Measurements from ENCODE around the gene TTC33.
"Not testable (repeated sequence)": the region's sequence is repeated elsewhere in the genome, so short reads cannot be mapped to it uniquely, and the experiment has no call there.

The TTC33 gene

DNA sequence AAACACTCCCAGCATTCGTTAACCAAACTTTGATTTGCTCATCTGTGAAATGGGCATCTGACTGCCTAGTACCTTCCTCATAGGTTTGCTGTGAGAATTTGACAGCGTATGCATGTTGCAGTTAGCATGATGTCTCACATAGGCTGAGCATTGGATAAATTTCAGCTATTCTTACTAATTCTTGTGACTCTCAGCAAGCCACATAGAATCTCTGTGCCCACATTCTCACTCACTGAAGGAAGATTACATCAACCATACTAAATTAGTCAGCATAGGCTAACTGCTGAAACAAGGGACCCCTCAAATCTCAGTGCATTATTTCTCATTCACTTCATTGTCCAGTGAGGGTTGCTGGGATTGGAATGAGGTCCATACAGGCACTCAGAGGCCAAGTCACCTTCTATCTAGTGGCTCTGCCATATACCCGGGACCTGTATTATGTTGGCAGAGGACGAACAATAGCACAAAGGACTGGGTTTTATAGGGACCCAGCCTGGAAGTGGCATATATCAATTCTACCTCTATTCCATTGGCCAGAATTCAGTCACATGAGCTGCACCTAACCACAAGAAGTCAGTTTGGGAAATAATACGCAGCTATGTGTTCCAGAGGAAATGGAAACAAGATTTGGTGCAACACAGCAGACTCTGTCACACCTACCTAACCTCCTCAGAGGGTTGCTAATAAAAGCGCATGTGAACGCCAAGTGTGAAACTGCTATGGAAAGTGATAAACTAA lies 80.2 kb downstream of the TTC33 start:
- Histone ChIP-seq H3K4me3 (ENCODE audit: low read depth, low read length) (no peak overlapping the region), H3K27me3 (ENCODE audit: control insufficient read depth, insufficient read depth, low read length) (peaks cover 18% of the 10 kb centered on the region), H3K4me1 (ENCODE audit: control insufficient read depth, insufficient read depth, low read length) (no peaks in the 10 kb centered on the region), H3K9ac (ENCODE audit: low read depth, low read length) (no peak overlapping the region), H3K36me3 (ENCODE audit: control insufficient read depth, insufficient read depth, low read length) (no peaks in the 10 kb centered on the region), H3K9me3 (ENCODE audit: control insufficient read depth, insufficient read depth, low read length) (no peaks in the 10 kb centered on the region)

DNA sequence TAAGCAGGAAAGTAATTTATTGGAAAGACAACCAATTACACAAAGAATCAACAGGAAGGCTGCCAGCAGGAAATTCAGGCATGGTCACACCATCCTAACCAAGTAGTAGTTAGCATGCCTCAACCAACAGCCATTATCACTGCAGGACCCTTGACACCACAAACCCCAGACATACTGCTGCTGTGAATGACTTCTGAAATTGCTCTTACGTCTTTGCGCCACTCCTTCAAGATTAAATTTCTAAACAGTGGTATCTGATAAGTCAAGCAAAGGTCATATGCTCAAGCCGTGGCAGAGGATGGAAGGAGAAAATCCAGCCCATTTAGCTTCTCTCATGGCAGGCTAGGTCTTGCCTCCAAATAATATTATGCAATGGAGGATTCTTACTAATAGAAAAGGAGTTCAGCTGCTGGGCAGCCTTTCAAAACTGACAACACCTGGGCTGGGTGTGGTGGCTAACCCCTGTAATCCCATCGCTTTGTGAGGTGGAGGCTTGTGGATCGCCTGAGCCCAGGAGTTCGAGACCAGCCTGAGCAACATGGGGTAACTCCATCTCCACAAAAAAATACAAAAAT lies 81.0 kb downstream of the TTC33 start:
- no peak overlapping the region for H3K4me3 ChIP-seq (ENCODE audit: low read depth, low read length)
- no peaks in the 10 kb centered on the region for H3K9me3 ChIP-seq (ENCODE audit: control insufficient read depth, insufficient read depth, low read length)
- no peak overlapping the region for H3K9ac ChIP-seq (ENCODE audit: low read depth, low read length)
- no peaks in the 10 kb centered on the region for H3K36me3 ChIP-seq (ENCODE audit: control insufficient read depth, insufficient read depth, low read length)
- no peaks in the 10 kb centered on the region for H3K4me1 ChIP-seq (ENCODE audit: control insufficient read depth, insufficient read depth, low read length)
- H3K27me3 ChIP-seq (ENCODE audit: control insufficient read depth, insufficient read depth, low read length): peaks cover 10% of the 10 kb centered on the region

DNA sequence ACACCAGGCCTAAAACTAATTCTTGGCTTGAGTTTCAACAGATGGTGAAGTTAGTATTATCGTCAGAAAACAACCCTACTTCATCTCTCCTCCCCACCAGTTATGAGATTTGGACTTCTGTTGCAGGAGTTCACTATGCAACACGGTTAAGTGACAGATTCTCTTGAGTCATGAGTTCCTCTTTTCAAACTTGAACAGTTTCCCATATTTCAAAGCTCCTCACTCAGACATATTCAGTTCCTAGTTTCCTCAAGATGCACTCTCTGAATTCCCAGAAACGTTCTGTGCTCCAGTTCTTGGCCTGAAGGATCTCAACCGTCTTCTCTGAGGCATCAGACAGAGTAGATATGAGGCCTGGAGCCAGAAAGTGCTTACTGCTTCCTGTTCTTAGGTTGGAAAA lies 83.3 kb downstream of the TTC33 start:
- Histone ChIP-seq H3K9ac (ENCODE audit: low read depth, low read length) (no peak overlapping the region), H3K36me3 (ENCODE audit: control insufficient read depth, insufficient read depth, low read length) (no peaks in the 10 kb centered on the region), H3K4me1 (ENCODE audit: control insufficient read depth, insufficient read depth, low read length) (no peaks in the 10 kb centered on the region), H3K27me3 (ENCODE audit: control insufficient read depth, insufficient read depth, low read length) (no peaks in the 10 kb centered on the region), H3K9me3 (ENCODE audit: control insufficient read depth, insufficient read depth, low read length) (no peaks in the 10 kb centered on the region), H3K4me3 (ENCODE audit: low read depth, low read length) (no peak overlapping the region)

DNA sequence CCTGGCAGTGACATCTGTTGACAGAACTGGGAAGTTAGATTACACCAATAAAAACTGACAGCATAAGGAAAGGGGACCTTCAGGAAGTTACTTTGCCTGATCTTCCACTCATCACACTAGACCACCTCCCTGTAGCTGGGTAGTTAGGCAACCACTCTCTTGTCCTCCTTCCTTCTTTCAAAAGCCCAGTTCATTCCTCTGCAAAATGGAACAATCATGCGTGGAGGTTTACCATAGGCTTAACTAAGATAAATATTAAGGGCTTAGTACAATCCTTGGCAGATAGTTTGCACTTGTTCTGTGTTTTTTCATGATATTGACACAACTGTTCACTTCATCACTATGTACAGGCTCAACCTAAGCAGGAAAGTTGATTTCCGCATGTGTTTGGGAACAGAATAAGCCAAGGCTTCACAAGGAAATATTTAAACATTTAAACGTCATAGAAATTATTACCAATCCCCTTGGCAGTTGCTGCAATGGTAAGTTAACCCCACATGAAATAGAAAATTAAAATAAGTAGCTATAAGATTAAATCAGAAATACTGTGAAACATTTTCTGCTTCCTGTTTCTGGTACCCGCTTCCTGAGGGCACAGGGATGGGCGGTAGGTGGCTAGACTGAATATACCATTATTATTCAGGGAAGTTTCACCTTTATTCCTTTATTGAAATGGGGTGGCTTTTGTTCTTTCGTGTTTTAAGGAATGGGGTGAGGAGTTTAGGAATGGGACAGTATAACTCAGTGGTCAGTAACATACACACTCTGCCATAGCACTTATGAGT lies 86.0 kb downstream of the TTC33 start:
- H3K36me3 ChIP-seq (ENCODE audit: control insufficient read depth, insufficient read depth, low read length): no peaks in the 10 kb centered on the region
- no peak overlapping the region for H3K9ac ChIP-seq (ENCODE audit: low read depth, low read length)
- no peaks in the 10 kb centered on the region for H3K27me3 ChIP-seq (ENCODE audit: control insufficient read depth, insufficient read depth, low read length)
- H3K4me1 ChIP-seq (ENCODE audit: control insufficient read depth, insufficient read depth, low read length): no peaks in the 10 kb centered on the region
- no peak overlapping the region for H3K4me3 ChIP-seq (ENCODE audit: low read depth, low read length)
- no peaks in the 10 kb centered on the region for H3K9me3 ChIP-seq (ENCODE audit: control insufficient read depth, insufficient read depth, low read length)

DNA sequence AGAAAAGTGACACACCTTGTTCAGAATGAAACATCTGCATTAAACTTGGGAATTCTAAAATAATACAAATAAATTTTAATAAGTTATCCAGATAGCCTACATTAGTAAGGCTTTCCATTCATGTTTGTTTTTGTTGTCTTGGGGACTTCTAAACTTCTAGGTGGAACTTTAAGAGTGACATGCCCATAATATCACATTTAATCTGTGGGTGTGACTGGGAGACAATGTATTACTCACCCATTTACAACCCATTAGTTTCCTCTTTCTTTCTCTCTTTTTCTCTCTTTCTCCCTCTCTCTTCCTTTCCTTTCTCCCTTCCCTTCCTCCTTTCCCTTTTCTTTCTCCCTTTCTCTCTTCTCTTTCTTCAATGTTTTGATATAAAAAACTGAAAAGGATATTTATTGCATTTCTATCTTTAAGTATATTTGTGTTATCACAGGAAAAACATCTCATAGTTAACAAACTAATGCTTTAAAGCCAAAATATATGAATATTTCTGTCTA lies 88.5 kb downstream of the TTC33 start:
- Histone ChIP-seq H3K4me1 (ENCODE audit: control insufficient read depth, insufficient read depth, low read length) (no peaks in the 10 kb centered on the region), H3K27me3 (ENCODE audit: control insufficient read depth, insufficient read depth, low read length) (no peaks in the 10 kb centered on the region), H3K9ac (ENCODE audit: low read depth, low read length) (no peak overlapping the region), H3K4me3 (ENCODE audit: low read depth, low read length) (no peak overlapping the region), H3K36me3 (ENCODE audit: control insufficient read depth, insufficient read depth, low read length) (no peaks in the 10 kb centered on the region), H3K9me3 (ENCODE audit: control insufficient read depth, insufficient read depth, low read length) (no peaks in the 10 kb centered on the region)

DNA sequence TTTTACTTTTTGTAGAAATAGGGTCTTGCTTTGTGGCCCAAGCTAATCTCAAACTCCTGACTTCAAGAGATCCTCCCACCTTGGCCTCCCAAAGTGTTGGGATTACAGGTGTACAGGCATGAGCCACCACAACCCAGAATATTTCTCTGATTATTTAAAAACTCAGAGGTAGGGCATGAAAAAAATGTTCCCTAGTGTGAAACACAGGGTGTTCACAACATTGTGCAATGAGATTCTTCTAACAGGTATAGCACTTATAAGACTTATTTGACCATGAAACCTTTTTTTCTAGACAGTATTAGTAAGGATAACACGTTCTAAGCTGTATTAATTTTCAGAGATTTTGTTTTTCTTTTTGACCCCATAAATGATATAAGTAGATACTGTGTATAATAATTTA lies 89.1 kb downstream of the TTC33 start:
- Histone ChIP-seq H3K9ac (ENCODE audit: low read depth, low read length) (no peak overlapping the region), H3K9me3 (ENCODE audit: control insufficient read depth, insufficient read depth, low read length) (no peaks in the 10 kb centered on the region), H3K4me3 (ENCODE audit: low read depth, low read length) (no peak overlapping the region), H3K36me3 (ENCODE audit: control insufficient read depth, insufficient read depth, low read length) (no peaks in the 10 kb centered on the region), H3K27me3 (ENCODE audit: control insufficient read depth, insufficient read depth, low read length) (no peaks in the 10 kb centered on the region), H3K4me1 (ENCODE audit: control insufficient read depth, insufficient read depth, low read length) (no peaks in the 10 kb centered on the region)

DNA sequence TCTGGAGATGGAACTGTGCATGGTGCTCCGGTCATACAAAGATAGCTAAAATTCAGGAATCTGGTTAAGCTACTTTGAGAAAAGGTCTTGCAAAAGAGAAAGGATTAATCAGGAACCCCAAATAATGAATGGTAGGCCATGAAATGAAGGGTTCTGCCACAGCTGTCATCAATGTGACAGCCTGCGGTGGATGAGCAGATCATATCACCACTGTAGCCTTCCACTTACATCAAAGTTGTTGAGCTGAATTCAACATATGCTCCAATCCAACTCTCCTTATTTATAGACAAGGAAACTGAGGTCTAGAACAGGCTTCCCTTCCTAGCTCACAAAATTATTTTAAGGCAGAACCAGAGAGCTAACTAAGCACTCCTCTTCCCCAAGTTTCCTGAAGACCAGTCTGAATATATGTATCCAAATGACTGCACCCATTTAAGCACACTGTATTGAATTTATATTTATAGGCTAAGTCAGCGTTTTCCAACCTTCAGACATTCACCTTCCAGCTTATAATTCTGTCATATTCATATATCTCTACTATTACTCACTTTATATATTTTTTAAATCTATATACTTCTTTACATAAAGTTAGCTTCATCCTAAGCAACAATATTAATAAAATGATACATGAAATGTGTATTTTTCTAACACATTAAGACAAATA lies 90.0 kb downstream of the TTC33 start:
- Histone ChIP-seq H3K9me3 (ENCODE audit: control insufficient read depth, insufficient read depth, low read length) (no peaks in the 10 kb centered on the region), H3K36me3 (ENCODE audit: control insufficient read depth, insufficient read depth, low read length) (no peaks in the 10 kb centered on the region), H3K9ac (ENCODE audit: low read depth, low read length) (no peak overlapping the region), H3K4me3 (ENCODE audit: low read depth, low read length) (no peak overlapping the region), H3K27me3 (ENCODE audit: control insufficient read depth, insufficient read depth, low read length) (no peaks in the 10 kb centered on the region), H3K4me1 (ENCODE audit: control insufficient read depth, insufficient read depth, low read length) (no peaks in the 10 kb centered on the region)

DNA sequence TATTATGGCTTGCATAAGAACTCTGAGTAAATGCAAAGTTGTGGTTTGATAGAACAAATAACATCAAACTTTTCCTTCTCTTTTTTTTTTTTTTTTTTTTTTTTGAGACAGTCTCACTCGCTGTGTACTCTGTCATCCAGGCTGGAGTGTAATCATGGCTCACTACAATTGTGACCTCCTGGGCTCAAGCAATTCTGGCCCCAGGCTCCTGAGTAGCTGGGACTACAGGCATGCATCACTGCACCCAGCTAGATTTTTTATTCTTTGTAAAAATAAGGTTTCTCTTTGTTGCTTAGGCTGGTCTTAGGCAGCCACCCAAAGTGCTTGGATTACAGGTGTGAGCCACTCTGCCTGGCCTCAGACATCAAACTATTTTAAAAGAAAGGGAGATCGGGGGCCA lies 95.0 kb downstream of the TTC33 start:
- Histone ChIP-seq H3K4me1 (ENCODE audit: control insufficient read depth, insufficient read depth, low read length) (no peaks in the 10 kb centered on the region), H3K9me3 (ENCODE audit: control insufficient read depth, insufficient read depth, low read length) (no peaks in the 10 kb centered on the region), H3K9ac (ENCODE audit: low read depth, low read length) (no peak overlapping the region)

DNA sequence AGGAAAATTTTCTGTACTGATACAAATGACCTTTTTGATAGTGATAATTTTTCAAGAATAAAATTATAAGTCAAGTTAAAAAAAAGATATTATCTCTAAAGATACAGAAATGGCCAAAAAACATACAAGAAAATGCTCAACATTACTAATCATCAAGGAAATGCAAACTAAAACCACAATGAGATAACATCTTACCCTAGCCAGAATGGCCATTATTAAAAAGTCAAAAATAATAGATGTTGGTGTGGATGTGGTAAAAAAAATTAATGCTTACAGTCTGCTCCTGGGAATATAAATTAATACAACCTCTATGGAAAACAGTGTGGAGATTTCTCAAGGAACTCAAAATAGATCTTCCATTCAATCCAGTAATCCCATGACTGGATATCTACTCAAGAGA lies 99.0 kb downstream of the TTC33 start:
- Histone ChIP-seq H3K4me3 (ENCODE audit: low read depth, low read length) (no peak overlapping the region), H3K9me3 (ENCODE audit: control insufficient read depth, insufficient read depth, low read length) (no peaks in the 10 kb centered on the region), H3K27me3 (ENCODE audit: control insufficient read depth, insufficient read depth, low read length) (no peaks in the 10 kb centered on the region), H3K9ac (ENCODE audit: low read depth, low read length) (no peak overlapping the region), H3K36me3 (ENCODE audit: control insufficient read depth, insufficient read depth, low read length) (no peaks in the 10 kb centered on the region), H3K4me1 (ENCODE audit: control insufficient read depth, insufficient read depth, low read length) (no peaks in the 10 kb centered on the region)

More for the DNA sequence above, 95.0 kb downstream of the TTC33 start:
- Histone ChIP-seq H3K27me3 (ENCODE audit: control insufficient read depth, insufficient read depth, low read length) (no peaks in the 10 kb centered on the region), H3K4me3 (ENCODE audit: low read depth, low read length) (no peak overlapping the region), H3K36me3 (ENCODE audit: control insufficient read depth, insufficient read depth, low read length) (no peaks in the 10 kb centered on the region)

DNA sequence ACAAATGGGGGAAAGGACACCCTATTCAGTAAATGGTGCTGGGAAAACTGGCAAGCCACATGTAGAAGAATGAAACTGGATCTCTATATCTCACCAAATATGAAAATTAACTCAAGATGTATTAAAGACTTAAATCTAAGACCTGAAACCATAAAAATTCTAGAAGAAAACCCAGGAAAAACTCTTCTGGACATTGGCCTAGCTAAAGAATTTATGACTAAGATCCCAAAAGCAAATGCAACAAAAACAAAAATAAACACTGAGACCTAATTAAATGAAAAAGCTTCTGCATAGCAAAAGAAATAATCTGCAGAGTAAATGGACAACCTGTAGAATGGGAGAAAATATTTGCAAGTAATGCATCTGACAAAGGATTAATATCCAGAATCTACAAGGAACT lies 99.7 kb downstream of the TTC33 start:
- H3K4me3 ChIP-seq (ENCODE audit: low read depth, low read length); H3K9me3 ChIP-seq (ENCODE audit: control insufficient read depth, insufficient read depth, low read length); H3K9ac ChIP-seq (ENCODE audit: low read depth, low read length); H3K36me3 ChIP-seq (ENCODE audit: control insufficient read depth, insufficient read depth, low read length); H3K4me1 ChIP-seq (ENCODE audit: control insufficient read depth, insufficient read depth, low read length); H3K27me3 ChIP-seq (ENCODE audit: control insufficient read depth, insufficient read depth, low read length): not testable (repeated sequence)

DNA sequence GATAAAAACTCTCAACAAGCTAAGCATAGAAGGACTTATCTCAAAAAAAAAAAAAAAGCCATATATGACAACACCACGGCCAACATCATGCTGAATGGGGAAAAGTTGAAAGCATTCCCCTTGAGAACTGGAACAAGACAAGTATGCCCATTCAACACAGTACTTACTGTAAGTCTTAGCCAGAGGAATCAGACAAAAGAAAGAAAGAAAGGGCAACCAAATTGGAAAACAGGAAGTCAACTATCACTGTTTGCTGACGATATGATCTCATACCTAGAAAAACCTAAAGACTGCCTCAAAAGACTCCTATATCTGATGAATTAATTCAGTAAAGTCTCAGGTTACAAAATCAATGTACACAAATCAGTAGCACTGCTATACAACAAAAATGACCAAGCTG lies 100.6 kb downstream of the TTC33 start:
- Histone ChIP-seq H3K27me3 (ENCODE audit: control insufficient read depth, insufficient read depth, low read length) (no peaks in the 10 kb centered on the region), H3K4me3 (ENCODE audit: low read depth, low read length) (no peak overlapping the region), H3K9ac (ENCODE audit: low read depth, low read length) (no peak overlapping the region), H3K9me3 (ENCODE audit: control insufficient read depth, insufficient read depth, low read length) (no peaks in the 10 kb centered on the region), H3K36me3 (ENCODE audit: control insufficient read depth, insufficient read depth, low read length) (no peaks in the 10 kb centered on the region), H3K4me1 (ENCODE audit: control insufficient read depth, insufficient read depth, low read length) (no peaks in the 10 kb centered on the region)
